WTC11 (cell line): ENCODE data around the gene TSPAN7.

Experiments used
- CTCF ChIP-seq: fragments of 200-600 bp; IDR thresholded peaks from 2 replicates; pipeline ENCODE4 v1.8.0; 2022; ENCODE audit warnings: antibody characterized with exemption
- FOXK1 ChIP-seq: sonication (generic); formaldehyde crosslinking; IDR thresholded peaks from 2 replicates; pipeline ENCODE4 v1.8.0; 2022; ENCODE audit warnings: mild to moderate bottlenecking, moderate library complexity, missing genetic modification reagents
- GABPB1 ChIP-seq: sonication (generic); formaldehyde crosslinking; IDR thresholded peaks from 2 replicates; pipeline ENCODE4 v1.8.1; 2023; ENCODE audit warnings: mild to moderate bottlenecking, missing genetic modification reagents
- RORB ChIP-seq: fragments of 250-450 bp; sonication (Bioruptor Pico); IDR thresholded peaks from 2 replicates; pipeline ENCODE4 v1.9.0; 2021; ENCODE audit warnings: mild to moderate bottlenecking
- SMAD4 ChIP-seq: sonication (generic); formaldehyde crosslinking; IDR thresholded peaks from 2 replicates; pipeline ENCODE4 v1.8.0; 2022; ENCODE audit warnings: mild to moderate bottlenecking, missing genetic modification reagents
- SP1 ChIP-seq: sonication (generic); formaldehyde crosslinking; conservative IDR thresholded peaks from 2 replicates; pipeline ENCODE4 v1.8.1; 2022; ENCODE audit warnings: missing genetic modification reagents
- USF1 ChIP-seq: sonication (generic); formaldehyde crosslinking; IDR thresholded peaks from 2 replicates; pipeline ENCODE4 v1.8.0; 2022; ENCODE audit warnings: mild to moderate bottlenecking, missing genetic modification reagents
- ZNF396 ChIP-seq: fragments of 250-450 bp; sonication (Bioruptor Pico); IDR thresholded peaks from 2 replicates; pipeline ENCODE4 v1.8.0; 2021; ENCODE audit warnings: mild to moderate bottlenecking, moderate library complexity, borderline replicate concordance
- TF ChIP-seq, protein P1 (sequence below): sonication (generic); formaldehyde crosslinking; IDR thresholded peaks from 2 replicates; pipeline ENCODE4 v1.8.1; 2023; ENCODE audit warnings: mild to moderate bottlenecking, missing genetic modification reagents, borderline replicate concordance
- TF ChIP-seq, protein P2 (sequence below): sonication (generic); formaldehyde crosslinking; IDR thresholded peaks from 2 replicates; pipeline ENCODE4 v1.8.1; 2023; ENCODE audit warnings: mild to moderate bottlenecking, missing genetic modification reagents, moderate library complexity
- TF ChIP-seq, protein P3 (sequence below): fragments of 250-450 bp; sonication (Bioruptor Pico); conservative IDR thresholded peaks from 2 replicates; pipeline ENCODE4 v1.9.0; 2021; ENCODE audit warnings: mild to moderate bottlenecking
- TF ChIP-seq, protein P4 (sequence below): sonication (generic); formaldehyde crosslinking; IDR thresholded peaks from 2 replicates; pipeline ENCODE4 v1.8.0; 2022; ENCODE audit warnings: mild to moderate bottlenecking, missing genetic modification reagents

- TF ChIP-seq CTCF (no peak), GABPB1 (CRISPR knock-in tag) (no peak), RORB (CRISPR knock-in tag) (no peak), USF1 (no peak), SP1 (CRISPR knock-in tag) (no peak), SMAD4 (CRISPR knock-in tag) (no peak), ZNF396 (no peak), FOXK1 (no peak)
- TF ChIP-seq, protein P1, sequence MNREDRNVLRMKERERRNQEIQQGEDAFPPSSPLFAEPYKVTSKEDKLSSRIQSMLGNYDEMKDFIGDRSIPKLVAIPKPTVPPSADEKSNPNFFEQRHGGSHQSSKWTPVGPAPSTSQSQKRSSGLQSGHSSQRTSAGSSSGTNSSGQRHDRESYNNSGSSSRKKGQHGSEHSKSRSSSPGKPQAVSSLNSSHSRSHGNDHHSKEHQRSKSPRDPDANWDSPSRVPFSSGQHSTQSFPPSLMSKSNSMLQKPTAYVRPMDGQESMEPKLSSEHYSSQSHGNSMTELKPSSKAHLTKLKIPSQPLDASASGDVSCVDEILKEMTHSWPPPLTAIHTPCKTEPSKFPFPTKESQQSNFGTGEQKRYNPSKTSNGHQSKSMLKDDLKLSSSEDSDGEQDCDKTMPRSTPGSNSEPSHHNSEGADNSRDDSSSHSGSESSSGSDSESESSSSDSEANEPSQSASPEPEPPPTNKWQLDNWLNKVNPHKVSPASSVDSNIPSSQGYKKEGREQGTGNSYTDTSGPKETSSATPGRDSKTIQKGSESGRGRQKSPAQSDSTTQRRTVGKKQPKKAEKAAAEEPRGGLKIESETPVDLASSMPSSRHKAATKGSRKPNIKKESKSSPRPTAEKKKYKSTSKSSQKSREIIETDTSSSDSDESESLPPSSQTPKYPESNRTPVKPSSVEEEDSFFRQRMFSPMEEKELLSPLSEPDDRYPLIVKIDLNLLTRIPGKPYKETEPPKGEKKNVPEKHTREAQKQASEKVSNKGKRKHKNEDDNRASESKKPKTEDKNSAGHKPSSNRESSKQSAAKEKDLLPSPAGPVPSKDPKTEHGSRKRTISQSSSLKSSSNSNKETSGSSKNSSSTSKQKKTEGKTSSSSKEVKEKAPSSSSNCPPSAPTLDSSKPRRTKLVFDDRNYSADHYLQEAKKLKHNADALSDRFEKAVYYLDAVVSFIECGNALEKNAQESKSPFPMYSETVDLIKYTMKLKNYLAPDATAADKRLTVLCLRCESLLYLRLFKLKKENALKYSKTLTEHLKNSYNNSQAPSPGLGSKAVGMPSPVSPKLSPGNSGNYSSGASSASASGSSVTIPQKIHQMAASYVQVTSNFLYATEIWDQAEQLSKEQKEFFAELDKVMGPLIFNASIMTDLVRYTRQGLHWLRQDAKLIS (CRISPR knock-in tag) = no peak
- TF ChIP-seq, protein P2, sequence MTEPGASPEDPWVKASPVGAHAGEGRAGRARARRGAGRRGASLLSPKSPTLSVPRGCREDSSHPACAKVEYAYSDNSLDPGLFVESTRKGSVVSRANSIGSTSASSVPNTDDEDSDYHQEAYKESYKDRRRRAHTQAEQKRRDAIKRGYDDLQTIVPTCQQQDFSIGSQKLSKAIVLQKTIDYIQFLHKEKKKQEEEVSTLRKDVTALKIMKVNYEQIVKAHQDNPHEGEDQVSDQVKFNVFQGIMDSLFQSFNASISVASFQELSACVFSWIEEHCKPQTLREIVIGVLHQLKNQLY (CRISPR knock-in tag) = no peak
- TF ChIP-seq, protein P3, sequence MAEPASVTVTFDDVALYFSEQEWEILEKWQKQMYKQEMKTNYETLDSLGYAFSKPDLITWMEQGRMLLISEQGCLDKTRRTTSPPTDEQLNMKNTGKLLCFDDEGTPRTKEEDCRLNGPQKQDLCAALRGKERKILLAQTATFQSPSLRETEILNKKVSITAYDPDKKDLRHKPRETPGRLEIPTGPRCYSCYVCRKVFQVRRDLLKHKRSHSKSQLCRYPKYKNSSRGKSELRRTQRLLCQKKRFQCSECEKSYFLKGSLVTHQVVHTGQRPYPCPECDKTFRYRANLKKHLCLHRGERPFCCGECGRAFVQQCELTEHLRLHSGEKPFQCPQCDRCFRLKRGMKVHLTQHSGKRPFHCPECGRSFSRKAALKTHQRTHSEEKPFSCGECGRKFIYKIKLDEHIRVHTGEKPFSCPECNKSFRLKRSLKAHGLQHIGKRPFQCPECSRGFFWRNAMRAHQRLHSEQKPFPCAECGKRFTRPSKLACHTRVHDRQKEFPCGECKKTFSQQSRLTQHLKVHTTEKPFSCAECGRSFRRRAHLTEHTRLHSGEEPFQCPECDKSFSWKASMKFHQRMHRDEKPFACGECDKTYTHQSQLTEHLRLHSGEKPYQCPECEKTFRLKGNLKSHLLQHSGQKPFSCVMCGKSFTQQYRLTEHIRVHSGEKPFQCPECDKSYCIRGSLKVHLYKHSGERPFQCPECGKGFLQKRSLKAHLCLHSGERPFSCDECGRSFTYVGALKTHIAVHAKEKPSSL = no peak
- TF ChIP-seq, protein P4, sequence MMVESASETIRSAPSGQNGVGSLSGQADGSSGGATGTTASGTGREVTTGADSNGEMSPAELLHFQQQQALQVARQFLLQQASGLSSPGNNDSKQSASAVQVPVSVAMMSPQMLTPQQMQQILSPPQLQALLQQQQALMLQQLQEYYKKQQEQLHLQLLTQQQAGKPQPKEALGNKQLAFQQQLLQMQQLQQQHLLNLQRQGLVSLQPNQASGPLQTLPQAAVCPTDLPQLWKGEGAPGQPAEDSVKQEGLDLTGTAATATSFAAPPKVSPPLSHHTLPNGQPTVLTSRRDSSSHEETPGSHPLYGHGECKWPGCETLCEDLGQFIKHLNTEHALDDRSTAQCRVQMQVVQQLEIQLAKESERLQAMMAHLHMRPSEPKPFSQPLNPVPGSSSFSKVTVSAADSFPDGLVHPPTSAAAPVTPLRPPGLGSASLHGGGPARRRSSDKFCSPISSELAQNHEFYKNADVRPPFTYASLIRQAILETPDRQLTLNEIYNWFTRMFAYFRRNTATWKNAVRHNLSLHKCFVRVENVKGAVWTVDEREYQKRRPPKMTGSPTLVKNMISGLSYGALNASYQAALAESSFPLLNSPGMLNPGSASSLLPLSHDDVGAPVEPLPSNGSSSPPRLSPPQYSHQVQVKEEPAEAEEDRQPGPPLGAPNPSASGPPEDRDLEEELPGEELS (CRISPR knock-in tag) = no peak
Observed at GRCh38 chrX:38514016-38514854, 47.1 kb upstream of the TSPAN7 start.
